RWPE2 (cell line): ENCODE results near the gene ALK.

Experiments used
- ATAC-seq: fragments of 200-7000 bp; cut with Tn5 transposase; 3 replicates; pipeline ENCODE4 v1.9.1; 2021; ENCODE audit warnings: low read depth
- DNase-seq: peaks from one replicate; pipeline ENCODE4 v3.0.0-alpha.2; 2020; ENCODE audit warnings: low spot score
- H3K27ac ChIP-seq: fragments of 450-650 bp; 2 replicates; pipeline ENCODE4 v1.5.1; 2017; ENCODE audit warnings: mild to moderate bottlenecking; ENCODE audit not compliant: poor library complexity, severe bottlenecking
- H3K27me3 ChIP-seq: fragments of 250-450 bp; sonication (Bioruptor Pico); 2 replicates; pipeline ENCODE4 v1.5.1; 2021; ENCODE audit warnings: mild to moderate bottlenecking, moderate library complexity; ENCODE audit not compliant: insufficient read depth, poor library complexity, severe bottlenecking
- H3K36me3 ChIP-seq: fragments of 250-450 bp; sonication (Bioruptor Pico); 2 replicates; pipeline ENCODE4 v1.5.1; 2020; ENCODE audit warnings: low read depth, mild to moderate bottlenecking, moderate library complexity
- H3K4me1 ChIP-seq: fragments of 250-450 bp; sonication (Bioruptor Pico); 2 replicates; pipeline ENCODE4 v1.5.1; 2021; ENCODE audit warnings: mild to moderate bottlenecking, moderate library complexity; ENCODE audit not compliant: insufficient read depth, poor library complexity, severe bottlenecking
- H3K4me3 ChIP-seq: fragments of 250-450 bp; sonication (Bioruptor Pico); 2 replicates; pipeline ENCODE4 v1.5.1; 2021; ENCODE audit warnings: mild to moderate bottlenecking, moderate library complexity; ENCODE audit not compliant: severe bottlenecking
- H3K9me3 ChIP-seq: fragments of 250-450 bp; sonication (Bioruptor Pico); 2 replicates; pipeline ENCODE4 v1.5.1; 2021; ENCODE audit warnings: mild to moderate bottlenecking, moderate library complexity; ENCODE audit not compliant: severe bottlenecking
- CTCF ChIP-seq: fragments of 450-650 bp; IDR thresholded peaks from one replicate; pipeline ENCODE4 v1.5.1; 2017; ENCODE audit warnings: mild to moderate bottlenecking, moderate library complexity; ENCODE audit not compliant: poor library complexity, severe bottlenecking

The ALK gene

DNA sequence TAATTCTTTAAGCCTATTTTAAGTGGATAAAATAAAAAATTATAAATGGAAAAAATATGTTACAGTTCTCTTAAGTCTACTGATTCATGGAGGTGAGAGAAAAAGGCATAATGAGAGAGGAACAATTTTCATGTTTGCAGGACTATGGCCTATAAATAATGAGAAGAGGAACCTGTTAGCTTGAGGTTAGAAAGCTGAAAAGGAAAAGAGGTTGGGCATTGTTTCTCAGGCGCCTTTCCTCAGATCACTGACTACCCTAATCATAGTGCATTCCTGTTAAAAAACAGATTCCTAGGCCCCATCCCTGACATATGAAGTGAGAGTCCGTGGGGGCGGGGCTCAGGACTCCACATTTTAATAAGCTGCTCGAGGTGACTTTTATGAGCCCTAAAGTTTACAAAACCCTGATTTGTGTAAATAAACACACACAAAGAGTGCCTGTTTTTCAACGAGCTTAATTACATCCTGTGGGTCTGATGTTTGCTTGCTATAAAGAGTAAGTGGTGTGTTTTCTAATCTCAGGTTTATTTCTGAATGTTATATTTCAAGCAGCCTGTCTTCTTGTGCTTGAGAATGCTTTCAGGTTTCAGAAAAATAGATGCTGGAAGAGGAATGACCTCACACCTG lies 470.7 kb downstream of the ALK start:
- Histone ChIP-seq H3K27ac (no peak overlapping the region), H3K36me3 (no peaks in the 10 kb centered on the region), H3K27me3 (no peaks in the 10 kb centered on the region), H3K4me1 (no peaks in the 10 kb centered on the region), H3K4me3 (no peak overlapping the region), H3K9me3 (no peaks in the 10 kb centered on the region)
- ATAC-seq (no peak), DNase-seq (no peak)
- no peak for TF ChIP-seq CTCF

- H3K27ac ChIP-seq, result no peak overlapping the region
- H3K4me3 ChIP-seq, result no peak overlapping the region
- ATAC-seq, result no peak
These were observed 471.9 kb downstream of the ALK start for GRCh38 chr2:29449499-29449898.

DNA sequence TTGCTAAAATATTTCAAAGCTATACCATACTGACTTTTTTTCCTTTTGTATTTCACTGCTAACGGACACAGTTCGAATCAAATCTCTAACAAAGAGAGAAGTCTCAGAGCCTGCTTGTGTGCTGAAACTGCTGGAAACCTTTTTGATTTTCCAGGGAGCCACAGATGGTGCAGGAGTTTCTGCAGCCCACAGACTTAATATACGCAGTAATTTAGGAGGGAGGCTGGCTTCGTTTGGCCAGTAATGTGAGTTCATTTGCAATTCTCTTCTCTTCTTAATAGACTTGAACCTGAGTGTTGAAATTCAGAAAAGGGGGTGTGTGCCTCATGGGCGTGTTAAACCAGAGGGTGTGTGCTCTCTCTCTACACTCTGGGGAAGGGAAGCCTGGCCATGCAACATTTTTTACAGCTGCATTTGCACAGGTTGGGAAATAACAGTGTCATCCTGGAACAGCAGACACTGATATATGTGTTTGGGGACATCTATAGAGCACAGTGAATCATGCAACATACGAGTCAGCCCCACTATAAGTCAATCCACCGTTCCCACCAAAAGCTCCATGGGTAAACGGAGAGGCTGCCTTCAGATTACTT lies 473.2 kb downstream of the ALK start:
- no peak for ATAC-seq

More at GRCh38 chr2:29449499-29449898, 471.9 kb downstream of the ALK start:
- no peak for DNase-seq
- Histone ChIP-seq H3K27me3 (no peaks in the 10 kb centered on the region), H3K36me3 (no peaks in the 10 kb centered on the region), H3K9me3 (no peaks in the 10 kb centered on the region), H3K4me1 (no peaks in the 10 kb centered on the region)
- TF ChIP-seq CTCF, result no peak

GRCh38 chr2:29447513-29447912 lies 473.9 kb downstream of the ALK start:
- ATAC-seq (no peak), DNase-seq (no peak)
- H3K27me3 ChIP-seq, result no peaks in the 10 kb centered on the region
- H3K9me3 ChIP-seq, result no peaks in the 10 kb centered on the region
- no peaks in the 10 kb centered on the region for H3K36me3 ChIP-seq
- no peak overlapping the region for H3K4me3 ChIP-seq
- H3K4me1 ChIP-seq, result peaks cover 13% of the 10 kb centered on the region
- no peak overlapping the region for H3K27ac ChIP-seq
- TF ChIP-seq CTCF, result no peak

More for the DNA sequence above, 473.2 kb downstream of the ALK start:
- Histone ChIP-seq H3K27ac (no peak overlapping the region), H3K9me3 (no peaks in the 10 kb centered on the region), H3K36me3 (no peaks in the 10 kb centered on the region), H3K4me1 (peaks cover 11% of the 10 kb centered on the region), H3K4me3 (no peak overlapping the region), H3K27me3 (no peaks in the 10 kb centered on the region)
- no peak for TF ChIP-seq CTCF
- DNase-seq, result no peak

- DNase-seq (no peak), ATAC-seq (no peak)
- no peaks in the 10 kb centered on the region for H3K27me3 ChIP-seq
- no peak overlapping the region for H3K27ac ChIP-seq
- no peaks in the 10 kb centered on the region for H3K36me3 ChIP-seq
- no peaks in the 10 kb centered on the region for H3K9me3 ChIP-seq
- H3K4me1 ChIP-seq, result peaks cover 13% of the 10 kb centered on the region
- no peak for TF ChIP-seq CTCF
- no peak overlapping the region for H3K4me3 ChIP-seq
These were observed 474.5 kb downstream of the ALK start for GRCh38 chr2:29446847-29447246.
